Stimulated activated CD8-positive, alpha-beta memory T cell treated with anti-CD3 and anti-CD28 coated beads, Interleukin-12 subunit alpha, Interleukin-12 subunit beta, amount 100 ng/mL, for 1 hour (primary cell): ENCODE results near the gene ZBTB38.

Experiments used
- DNase-seq: peaks from one replicate; pipeline ENCODE4 v3.0.0-alpha.2; 2020; ENCODE audit warnings: low read depth

The ZBTB38 gene

DNA sequence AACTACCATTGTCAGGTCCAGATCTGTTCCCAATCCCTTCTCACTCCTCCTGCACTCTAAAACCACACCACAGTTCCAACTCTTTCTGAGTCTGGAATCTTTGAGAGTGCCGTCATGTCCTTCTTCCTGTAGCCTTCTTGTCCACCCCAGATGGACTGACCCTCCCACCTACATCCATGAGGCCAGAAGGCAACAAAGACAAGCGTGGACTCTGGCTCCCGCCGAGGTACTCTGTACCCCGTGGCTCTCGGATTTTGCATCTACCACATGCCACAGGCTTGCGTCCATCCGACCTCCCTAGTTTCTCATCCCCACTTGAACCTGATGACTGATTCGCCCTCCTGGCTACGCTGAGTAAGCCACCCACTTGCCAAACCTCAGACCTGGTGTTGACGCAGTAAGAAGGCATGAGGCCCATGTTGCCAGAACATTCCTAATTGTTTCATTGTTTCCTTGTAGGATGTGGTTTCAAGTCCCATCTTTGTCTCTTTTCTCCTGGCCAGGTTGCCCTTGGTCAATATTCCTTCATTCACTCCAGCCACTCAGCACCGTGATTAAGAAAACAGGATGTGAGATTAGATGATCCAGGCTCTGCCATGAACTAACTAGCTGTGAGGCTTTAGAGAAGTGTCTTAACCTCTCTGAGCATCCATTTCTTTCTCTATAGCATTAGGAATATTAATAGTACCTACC lies 1.1 kb upstream of the ZBTB38 start:
- no peak for DNase-seq

GRCh38 chr3:141368925-141369794 lies 856 bp downstream of the ZBTB38 start:
- DNase-seq, result no peak

- peak; percentile 11 for DNase-seq
These were observed 1.8 kb downstream of the ZBTB38 start for GRCh38 chr3:141370065-141370533.

DNA sequence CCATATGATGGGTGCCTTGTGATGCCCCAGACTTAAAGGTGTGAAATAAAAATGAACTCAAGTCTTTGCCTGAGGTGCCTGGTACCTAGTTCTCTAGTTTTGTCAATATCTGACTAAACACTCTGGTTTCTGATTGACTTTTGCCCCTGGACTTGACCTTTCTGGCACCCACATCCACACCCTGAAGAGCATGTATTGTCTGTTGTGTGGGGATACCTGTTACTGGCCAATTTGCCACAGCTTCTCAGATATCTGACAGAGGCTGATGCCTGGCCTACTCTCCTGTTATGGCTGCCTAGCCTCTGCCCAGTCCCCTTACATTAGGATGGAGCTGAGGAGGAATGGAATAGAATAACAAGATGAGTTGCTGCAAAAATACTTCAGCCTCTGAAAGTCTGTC lies 3.6 kb downstream of the ZBTB38 start:
- no peak for DNase-seq

GRCh38 chr3:141372656-141373055 lies 4.4 kb downstream of the ZBTB38 start:
- no peak for DNase-seq

GRCh38 chr3:141373232-141373631 lies 4.9 kb downstream of the ZBTB38 start:
- DNase-seq, result no peak

DNA sequence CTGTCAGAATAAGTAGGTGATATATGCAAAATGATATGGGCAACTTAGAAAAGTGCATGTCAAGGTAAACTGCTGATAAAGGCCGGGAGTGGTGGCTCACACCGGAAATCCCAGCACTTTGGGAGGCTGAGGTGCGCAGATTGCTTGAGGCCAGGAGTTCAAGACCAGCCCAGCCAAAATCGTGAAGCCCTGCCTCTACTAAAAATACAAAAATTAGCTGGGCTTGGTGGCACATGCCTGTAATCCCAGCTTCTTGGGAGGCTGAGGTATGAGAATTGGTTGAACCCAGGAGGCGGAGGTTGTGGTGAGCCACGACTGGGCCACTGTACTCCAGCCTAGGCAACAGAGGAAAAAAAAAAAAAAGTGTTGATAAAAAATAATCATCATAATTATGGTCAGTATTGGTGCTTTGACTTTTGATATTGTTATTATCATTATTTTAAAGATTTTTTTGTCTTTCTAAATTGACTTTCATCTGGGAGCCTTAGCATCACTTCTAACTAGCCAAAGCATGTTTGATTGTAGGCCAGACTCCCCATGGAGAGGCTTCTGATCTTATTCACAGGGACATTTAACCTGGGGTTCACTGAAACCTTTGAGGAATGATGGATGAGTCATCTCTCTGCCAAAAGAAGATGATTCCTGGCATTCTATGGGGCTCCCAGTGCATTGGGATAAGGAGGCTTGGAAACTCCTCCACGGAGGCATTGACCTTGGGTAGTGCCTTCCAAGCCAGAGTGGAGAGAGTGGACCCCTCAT lies 5.6 kb downstream of the ZBTB38 start:
- no peak for DNase-seq

GRCh38 chr3:141375381-141376301 lies 7.3 kb downstream of the ZBTB38 start:
- DNase-seq, result no peak

DNA sequence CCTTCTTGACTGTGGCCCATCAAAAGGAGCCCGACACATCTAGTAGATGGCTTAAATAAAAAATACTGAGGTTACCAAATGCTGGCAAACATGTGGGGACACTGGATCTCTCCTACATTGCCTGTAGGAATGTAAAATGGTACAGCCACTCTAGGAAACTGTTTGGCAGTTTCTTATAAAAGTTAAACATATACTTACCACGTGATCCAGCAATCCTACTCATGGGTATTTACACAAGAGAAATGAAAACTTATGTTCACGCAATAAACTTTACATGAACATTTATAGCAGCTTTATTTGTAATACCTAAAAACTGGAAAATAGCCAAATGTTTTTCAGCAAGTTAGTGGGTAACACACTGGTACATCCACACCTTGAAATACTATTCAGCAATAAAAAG lies 9.1 kb downstream of the ZBTB38 start:
- no peak for DNase-seq

GRCh38 chr3:141378556-141378955 lies 10.3 kb downstream of the ZBTB38 start:
- DNase-seq, result no peak

GRCh38 chr3:141379250-141379966 lies 11.1 kb downstream of the ZBTB38 start:
- DNase-seq, result no peak

DNA sequence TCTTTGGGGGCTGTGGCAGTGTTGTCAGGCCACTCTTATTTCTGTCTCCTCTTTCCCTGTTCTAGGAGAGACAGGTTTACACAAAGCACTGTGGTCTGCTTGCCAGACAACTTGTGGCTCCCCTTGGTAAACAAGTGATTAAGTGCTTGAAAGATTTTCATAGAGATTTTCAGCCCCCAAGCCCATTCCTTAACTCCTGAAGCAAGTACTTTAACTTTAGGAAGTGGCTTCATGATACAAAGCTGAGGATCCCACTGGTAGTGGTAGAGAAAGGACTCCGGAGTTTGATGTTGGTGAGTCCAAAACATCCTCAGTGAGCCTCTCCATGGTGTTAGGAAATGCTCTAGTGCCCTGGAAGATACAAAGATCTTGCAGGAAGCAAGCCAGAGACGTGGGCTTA lies 12.0 kb downstream of the ZBTB38 start:
- DNase-seq, result no peak

DNA sequence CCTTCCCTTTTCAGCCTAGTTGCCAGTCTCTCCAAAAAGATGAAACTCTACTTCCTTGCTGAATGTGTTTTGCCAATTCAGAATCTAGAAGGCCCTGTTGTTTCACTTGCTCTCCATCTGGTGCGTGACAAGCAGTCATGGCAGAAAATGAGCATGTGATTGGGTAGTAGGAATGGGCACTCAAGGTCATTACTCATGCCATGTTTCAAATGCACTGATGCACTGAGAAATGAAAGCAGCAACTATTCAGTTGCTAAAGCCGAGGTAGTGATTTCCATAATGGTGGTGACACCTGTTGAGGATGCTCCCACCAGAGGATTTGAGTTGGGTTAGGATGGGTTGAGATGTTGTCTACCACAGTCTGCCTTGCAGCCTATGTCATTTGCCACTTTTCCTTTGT lies 12.7 kb downstream of the ZBTB38 start:
- DNase-seq, result no peak

GRCh38 chr3:141382571-141382970 lies 14.3 kb downstream of the ZBTB38 start:
- DNase-seq, result no peak

DNA sequence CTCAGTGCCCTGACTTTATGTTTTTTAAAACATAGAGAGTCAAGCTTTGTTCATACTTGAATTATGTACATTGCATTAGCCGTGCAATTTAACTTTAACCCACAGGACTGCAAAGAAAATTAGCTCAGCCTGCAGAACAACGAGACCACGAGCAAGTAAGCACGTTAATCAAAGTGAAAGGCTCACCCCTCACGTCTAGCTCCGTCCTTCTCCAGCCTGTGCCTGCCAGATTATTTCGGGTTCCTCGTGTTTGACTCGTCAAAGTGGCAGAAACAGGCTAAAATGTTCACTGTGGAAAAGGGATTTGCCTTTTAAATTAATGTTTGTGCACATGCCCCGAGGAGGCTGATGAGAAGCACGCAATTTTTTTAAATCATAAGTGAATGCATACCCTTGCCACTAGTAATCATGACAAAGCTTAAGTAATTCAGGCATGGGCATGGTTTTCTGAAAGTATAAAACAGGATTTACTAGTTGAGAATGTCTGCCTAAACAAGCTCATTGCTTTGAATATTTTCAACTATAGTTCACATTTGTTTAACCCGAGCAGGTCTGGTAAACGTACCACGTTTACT lies 15.3 kb downstream of the ZBTB38 start:
- no peak for DNase-seq

- DNase-seq, result no peak
These were observed 15.9 kb downstream of the ZBTB38 start for GRCh38 chr3:141384157-141384556.

GRCh38 chr3:141384575-141384974 lies 16.3 kb downstream of the ZBTB38 start:
- DNase-seq, result no peak

DNA sequence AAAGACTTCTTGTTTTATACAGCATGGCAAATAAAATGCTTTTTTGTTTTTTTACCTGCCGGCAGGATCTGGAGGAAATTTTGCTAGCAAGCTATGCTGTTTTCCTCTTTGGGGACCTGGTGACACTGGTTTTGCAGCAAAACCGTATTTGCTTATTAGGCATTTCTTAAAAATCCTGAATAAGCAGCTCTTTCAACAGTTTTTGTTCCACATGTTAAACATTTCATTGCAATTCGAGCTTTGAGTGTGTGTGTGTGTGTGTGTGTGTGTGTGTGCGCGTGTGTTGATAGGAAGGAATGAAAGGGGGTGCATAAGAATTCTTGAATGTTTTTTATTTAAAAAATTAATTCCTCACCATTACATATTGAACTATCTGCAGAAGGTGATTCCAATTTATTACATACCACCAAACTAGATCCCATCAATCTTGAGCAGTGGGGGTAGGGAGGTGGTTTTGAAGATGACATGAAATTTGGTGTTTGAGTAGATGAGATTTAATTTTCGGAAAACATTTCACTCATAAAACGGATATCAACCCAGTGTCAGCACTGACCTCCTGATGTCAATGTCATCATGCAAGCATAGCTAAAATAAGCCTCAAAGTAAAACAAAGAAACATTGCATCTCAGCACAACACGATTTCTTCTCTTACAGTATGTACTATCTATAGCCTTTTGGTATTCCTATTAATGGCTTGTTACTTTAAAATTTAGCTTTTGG lies 17.3 kb downstream of the ZBTB38 start:
- DNase-seq, result no peak

DNA sequence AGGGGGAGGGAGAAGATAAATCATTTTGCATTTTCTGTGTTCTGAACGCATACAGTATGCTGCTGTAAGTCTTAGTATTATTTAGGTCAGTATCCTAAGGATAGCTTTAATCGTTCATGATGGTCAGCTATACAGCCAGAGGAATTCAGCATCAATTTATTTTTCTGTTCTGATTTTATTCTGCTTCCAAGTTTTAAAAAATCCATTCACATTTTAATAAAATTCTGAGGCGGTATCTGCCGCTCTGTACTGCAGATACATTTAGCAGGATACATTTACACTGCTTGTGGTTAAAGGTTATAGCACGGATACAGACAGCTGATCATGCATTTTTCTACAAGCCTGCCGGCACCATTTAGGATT lies 17.8 kb downstream of the ZBTB38 start:
- DNase-seq, result no peak

GRCh38 chr3:141386611-141387111 lies 18.4 kb downstream of the ZBTB38 start:
- DNase-seq, result no peak
